HEK293T (cell line): ENCODE results near the gene ANKS6.

Experiments
- ELF4 ChIP-seq: fragments of 450-650 bp; IDR thresholded peaks from 2 replicates; pipeline ENCODE4 v1.6.1; 2017; ENCODE audit warnings: antibody characterized with exemption
- FOXK2 ChIP-seq: fragments of 450-650 bp; IDR thresholded peaks from 2 replicates; pipeline ENCODE4 v1.6.1; 2016; ENCODE audit warnings: mild to moderate bottlenecking
- FOXM1 ChIP-seq: fragments of 450-650 bp; IDR thresholded peaks from 2 replicates; pipeline ENCODE4 v1.6.1; 2017; ENCODE audit warnings: mild to moderate bottlenecking, borderline replicate concordance
- HDGF ChIP-seq: fragments of 450-650 bp; IDR thresholded peaks from 2 replicates; pipeline ENCODE4 v1.6.1; 2017; ENCODE audit warnings: antibody characterized with exemption, borderline replicate concordance
- LEF1 ChIP-seq: fragments of 450-650 bp; IDR thresholded peaks from 2 replicates; pipeline ENCODE4 v1.6.1; 2017; ENCODE audit warnings: mild to moderate bottlenecking, borderline replicate concordance
- NFRKB ChIP-seq: fragments of 450-650 bp; IDR thresholded peaks from 2 replicates; pipeline ENCODE4 v1.6.1; 2016; ENCODE audit warnings: mild to moderate bottlenecking, moderate library complexity
- SP1 ChIP-seq: fragments of 450-650 bp; IDR thresholded peaks from 2 replicates; pipeline ENCODE4 v1.6.1; 2017
- SUZ12 ChIP-seq: fragments of 450-650 bp; IDR thresholded peaks from 2 replicates; pipeline ENCODE4 v1.6.1; 2016; ENCODE audit warnings: mild to moderate bottlenecking
- TF ChIP-seq, protein P1 (sequence below): fragments of 450-650 bp; IDR thresholded peaks from 2 replicates; pipeline ENCODE4 v1.6.1; 2016

DNA sequence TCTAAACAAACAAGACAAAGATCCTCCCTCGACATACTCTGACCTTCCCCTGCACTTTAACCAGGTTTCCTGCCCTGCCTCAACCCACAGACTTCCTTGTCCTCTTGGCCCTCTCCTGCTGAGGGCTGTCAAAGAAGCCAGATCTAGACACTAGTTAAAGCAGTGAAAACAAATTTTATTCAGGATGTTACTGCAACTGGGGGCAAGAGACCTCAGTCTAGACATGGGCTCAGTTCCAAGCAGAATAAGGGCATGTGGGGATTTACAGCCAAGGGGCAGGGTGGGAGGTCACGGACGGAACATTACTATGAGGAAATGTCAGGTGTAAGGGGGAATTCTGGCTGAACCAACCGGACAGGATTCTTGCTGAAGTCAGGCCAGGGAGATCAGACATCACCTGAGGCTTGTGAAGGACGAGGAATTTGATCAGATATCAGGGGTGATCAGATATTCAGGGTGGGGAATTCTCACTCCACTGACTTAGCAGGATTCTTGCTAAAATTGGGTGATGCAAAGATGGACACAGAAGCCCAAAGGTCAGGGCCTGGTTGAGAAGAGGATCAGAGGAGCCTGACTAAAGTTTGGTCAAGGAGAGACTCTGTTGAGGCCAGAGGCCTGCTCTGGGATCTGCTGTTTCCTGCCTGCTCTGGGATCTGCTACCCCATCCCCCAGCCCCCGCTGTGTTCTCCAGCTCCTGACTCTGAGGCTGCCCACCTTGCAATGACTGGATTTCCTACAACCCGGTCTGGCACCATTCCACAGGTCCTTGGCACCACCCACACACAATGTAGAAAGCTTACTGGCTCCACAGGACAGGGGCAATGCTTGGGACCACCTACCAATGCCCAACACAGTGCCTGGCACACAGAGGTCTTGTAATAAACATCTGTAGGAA is 109.1 kb downstream of the ANKS6 start:
- no peak for TF ChIP-seq LEF1
- no peak for TF ChIP-seq ELF4
- no peak for TF ChIP-seq FOXM1
- TF ChIP-seq, protein P1, sequence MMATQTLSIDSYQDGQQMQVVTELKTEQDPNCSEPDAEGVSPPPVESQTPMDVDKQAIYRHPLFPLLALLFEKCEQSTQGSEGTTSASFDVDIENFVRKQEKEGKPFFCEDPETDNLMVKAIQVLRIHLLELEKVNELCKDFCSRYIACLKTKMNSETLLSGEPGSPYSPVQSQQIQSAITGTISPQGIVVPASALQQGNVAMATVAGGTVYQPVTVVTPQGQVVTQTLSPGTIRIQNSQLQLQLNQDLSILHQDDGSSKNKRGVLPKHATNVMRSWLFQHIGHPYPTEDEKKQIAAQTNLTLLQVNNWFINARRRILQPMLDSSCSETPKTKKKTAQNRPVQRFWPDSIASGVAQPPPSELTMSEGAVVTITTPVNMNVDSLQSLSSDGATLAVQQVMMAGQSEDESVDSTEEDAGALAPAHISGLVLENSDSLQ, result no peak
- TF ChIP-seq HDGF, result no peak
- no peak for TF ChIP-seq FOXK2
- TF ChIP-seq SUZ12, result no peak
- TF ChIP-seq NFRKB, result no peak
- TF ChIP-seq SP1, result no peak
